VCaP (cell line): Measurements from ENCODE around the gene KIAA1210.
"Not testable (repeated sequence)": the region's sequence is repeated elsewhere in the genome, so short reads cannot be mapped to it uniquely, and the experiment has no call there.

Source experiments
- H3K27ac ChIP-seq: fragments of 450-650 bp; 2 replicates; pipeline ENCODE4 v1.5.1; 2017
- TF ChIP-seq, protein P1 (sequence below): fragments of 450-650 bp; conservative IDR thresholded peaks from 2 replicates; pipeline ENCODE4 v1.5.1; 2017; ENCODE audit warnings: mild to moderate bottlenecking, moderate library complexity

KIAA1210 gene

GRCh38 chrX:119041175-119041574 is 86.4 kb downstream of the KIAA1210 start:
- TF ChIP-seq, protein P1, sequence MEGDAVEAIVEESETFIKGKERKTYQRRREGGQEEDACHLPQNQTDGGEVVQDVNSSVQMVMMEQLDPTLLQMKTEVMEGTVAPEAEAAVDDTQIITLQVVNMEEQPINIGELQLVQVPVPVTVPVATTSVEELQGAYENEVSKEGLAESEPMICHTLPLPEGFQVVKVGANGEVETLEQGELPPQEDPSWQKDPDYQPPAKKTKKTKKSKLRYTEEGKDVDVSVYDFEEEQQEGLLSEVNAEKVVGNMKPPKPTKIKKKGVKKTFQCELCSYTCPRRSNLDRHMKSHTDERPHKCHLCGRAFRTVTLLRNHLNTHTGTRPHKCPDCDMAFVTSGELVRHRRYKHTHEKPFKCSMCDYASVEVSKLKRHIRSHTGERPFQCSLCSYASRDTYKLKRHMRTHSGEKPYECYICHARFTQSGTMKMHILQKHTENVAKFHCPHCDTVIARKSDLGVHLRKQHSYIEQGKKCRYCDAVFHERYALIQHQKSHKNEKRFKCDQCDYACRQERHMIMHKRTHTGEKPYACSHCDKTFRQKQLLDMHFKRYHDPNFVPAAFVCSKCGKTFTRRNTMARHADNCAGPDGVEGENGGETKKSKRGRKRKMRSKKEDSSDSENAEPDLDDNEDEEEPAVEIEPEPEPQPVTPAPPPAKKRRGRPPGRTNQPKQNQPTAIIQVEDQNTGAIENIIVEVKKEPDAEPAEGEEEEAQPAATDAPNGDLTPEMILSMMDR = no peak
- H3K27ac ChIP-seq = no peak overlapping the region

DNA sequence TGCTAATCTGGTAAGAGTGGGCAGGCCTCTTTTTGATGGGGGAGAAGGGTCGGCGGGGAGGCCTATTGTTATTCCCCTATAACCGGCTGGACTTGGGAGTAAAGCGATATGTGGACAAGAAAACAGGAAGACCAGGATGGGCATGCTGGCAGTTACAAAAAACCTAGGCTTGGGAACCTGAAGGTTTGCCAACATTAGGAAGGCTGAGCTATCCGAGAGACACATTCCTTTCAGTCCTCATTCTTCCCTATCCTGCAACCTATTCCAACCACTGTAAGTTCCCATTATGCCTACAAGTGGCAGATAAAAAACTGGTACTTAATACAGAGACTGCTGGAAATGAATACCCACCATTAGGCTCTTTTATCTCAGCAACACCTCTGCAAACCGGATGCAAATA is 87.2 kb downstream of the KIAA1210 start:
- TF ChIP-seq, protein P1 = no peak
- H3K27ac ChIP-seq = no peak overlapping the region

DNA sequence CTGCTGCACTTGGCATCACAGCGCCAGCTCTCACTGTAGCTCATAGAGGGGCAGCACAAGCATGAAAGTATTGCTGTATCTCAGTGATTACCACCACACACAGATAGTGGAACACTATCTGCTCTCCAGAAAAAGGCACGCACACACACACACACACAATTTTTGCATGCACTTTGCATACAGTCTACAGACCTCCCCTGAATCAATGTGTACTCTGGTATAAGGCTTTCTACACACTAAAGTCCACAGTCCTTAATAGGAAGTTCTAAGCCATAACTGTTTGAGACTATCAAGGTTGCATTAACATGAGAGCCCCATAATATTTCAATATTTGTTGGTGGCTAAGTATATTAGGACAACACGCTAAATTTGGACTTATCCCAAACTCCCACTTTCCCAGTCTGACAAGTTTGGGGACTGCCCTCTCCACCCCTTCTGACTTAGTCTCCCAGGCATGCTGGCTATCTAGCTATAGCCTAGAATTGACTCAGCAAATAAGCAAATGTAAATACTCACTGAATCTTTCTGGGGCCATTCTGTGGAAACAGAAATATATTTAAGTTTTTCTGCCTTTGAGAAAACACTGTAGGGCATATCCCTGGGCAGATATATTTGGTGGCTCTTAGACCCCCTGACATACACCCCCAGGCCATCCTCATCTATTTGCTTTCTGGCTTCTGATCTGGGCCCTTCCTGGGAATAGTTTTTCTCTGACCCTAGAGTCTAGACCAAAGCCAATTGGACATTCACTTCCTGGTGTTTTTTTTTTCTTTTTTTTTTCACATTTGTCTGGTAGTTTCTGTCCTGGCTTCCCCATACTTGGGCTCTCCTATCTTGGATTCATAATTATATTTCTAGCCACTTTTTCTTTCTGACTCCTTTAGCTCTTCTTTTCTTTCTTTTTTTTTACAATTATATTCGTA is 91.2 kb downstream of the KIAA1210 start:
- TF ChIP-seq, protein P1 = no peak
- no peak overlapping the region for H3K27ac ChIP-seq

DNA sequence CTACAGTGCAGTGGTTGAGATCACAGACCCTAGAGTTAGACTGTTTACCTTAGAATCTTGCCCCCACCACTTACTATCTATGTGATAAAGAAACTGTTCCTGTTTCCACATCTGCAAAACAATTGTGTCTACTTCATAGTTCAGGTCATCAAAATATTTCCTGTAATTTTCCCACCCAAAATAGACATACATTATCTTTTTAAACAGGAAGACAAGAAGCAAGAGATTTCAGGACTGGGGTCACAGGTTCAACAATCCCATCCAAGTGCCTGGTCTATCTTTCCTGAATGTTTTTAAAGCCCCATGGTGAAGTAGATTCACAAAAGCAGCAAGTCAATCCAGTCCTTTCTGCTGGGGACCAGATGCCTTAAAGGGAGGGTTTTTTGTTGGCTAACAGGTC is 96.6 kb downstream of the KIAA1210 start:
- TF ChIP-seq, protein P1 = no peak
- H3K27ac ChIP-seq = no peak overlapping the region

DNA sequence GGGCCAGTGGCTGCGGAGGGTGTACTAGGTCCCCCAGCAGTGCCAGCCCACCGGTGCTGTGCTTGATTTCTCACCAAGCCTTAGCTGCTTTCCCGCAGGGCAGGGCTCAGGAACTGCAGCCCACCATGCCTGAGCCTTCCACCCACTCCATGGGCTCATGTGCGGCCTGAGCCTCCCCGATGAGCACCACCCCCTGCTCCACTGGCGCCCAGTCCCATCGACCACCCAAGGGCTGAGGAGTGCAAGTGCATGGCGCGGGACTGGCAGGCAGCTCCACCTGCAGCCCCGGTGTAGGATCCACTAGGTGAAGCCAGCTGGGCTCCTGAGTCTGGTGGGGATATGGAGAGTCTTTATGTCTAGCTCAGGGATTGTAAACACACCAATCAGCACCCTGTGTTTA is 98.0 kb downstream of the KIAA1210 start:
- H3K27ac ChIP-seq = not testable (repeated sequence)

- H3K27ac ChIP-seq = no peak overlapping the region
- TF ChIP-seq, protein P1 = no peak
Measured at GRCh38 chrX:119028733-119029330, 98.8 kb downstream of the KIAA1210 start.
